Upper lobe of left lung (tissue), 4 donors: Measurements from ENCODE around the gene NSG2.

Experiments used
- POLR2A ChIP-seq, 4 donors: fragments of 450-650 bp; IDR thresholded peaks; one replicate each; pipeline ENCODE4 v1.5.1; 2016 to 2017; ENCODE audit warnings: antibody characterized with exemption in 4 of 4, mild to moderate bottlenecking in 2 of 4
- TF ChIP-seq, protein P1 (sequence below), 6 experiments: fragments of 450-650 bp in 4 of 6; fragments of 200-600 bp in 2 of 6; sonication (generic) in 2 of 6; IDR thresholded peaks; one replicate each; pipeline ENCODE4 v1.5.1; 2016 to 2019; ENCODE audit warnings: antibody characterized with exemption in 6 of 6

DNA sequence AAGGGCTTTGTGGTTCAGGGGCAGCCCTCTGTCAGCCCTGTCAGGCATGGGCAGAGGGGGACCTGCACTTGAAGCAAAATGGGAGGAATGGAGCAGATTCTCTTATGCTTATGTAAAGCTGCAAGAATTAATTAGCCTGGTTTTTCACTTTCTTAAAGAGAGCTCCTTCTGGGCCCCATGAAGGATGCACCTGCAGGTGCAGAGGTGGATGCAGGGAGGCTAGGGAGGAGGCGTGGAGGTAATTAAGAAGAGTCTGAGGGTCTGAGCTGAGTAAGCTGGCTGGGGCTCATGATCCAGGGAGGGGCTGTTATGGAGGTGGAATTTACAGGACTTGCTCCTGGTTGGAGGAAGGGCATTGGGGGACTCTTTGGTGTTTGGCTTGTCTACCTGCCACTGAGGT lies 22.0 kb downstream of the NSG2 start:
- TF ChIP-seq, protein P1, sequence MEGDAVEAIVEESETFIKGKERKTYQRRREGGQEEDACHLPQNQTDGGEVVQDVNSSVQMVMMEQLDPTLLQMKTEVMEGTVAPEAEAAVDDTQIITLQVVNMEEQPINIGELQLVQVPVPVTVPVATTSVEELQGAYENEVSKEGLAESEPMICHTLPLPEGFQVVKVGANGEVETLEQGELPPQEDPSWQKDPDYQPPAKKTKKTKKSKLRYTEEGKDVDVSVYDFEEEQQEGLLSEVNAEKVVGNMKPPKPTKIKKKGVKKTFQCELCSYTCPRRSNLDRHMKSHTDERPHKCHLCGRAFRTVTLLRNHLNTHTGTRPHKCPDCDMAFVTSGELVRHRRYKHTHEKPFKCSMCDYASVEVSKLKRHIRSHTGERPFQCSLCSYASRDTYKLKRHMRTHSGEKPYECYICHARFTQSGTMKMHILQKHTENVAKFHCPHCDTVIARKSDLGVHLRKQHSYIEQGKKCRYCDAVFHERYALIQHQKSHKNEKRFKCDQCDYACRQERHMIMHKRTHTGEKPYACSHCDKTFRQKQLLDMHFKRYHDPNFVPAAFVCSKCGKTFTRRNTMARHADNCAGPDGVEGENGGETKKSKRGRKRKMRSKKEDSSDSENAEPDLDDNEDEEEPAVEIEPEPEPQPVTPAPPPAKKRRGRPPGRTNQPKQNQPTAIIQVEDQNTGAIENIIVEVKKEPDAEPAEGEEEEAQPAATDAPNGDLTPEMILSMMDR (IDR thresholded peaks at IDR 0.05), result no peak
- no peak for TF ChIP-seq POLR2A (IDR thresholded peaks at IDR 0.05)
